SK-N-SH (cell line): ENCODE results near the gene MFSD12. TPM values are rescaled to one million over a fixed set of nuclear protein-coding genes. Genes with fewer than 3 reads are reported as not detected.
A peak's percentile ranks its signal among the peaks of the same experiment; 100 is the strongest.

Experiments
- CTCF ChIA-PET: fragments of 300-600, 350-600 bp; formaldehyde crosslinking; extraction: SDS; loops from one replicate; lab custom pipeline; 2021; lab: Yijun Ruan, JAX
- POLR2A ChIA-PET: fragments of 350-600 bp; sonication (Branson Sonifier 250); formaldehyde crosslinking; extraction: SDS; loops from one replicate; lab custom pipeline; 2020; ENCODE audit warnings: antibody characterized with exemption, inconsistent platforms; lab: Yijun Ruan, JAX
- DNase-seq: peaks from one replicate; pipeline ENCODE4 v3.0.0; 2012
- H2AFZ ChIP-seq: fragments of 200-600 bp; sonication (generic); 2 replicates; pipeline ENCODE4 v1.8.1; 2016; ENCODE audit warnings: antibody characterized with exemption, mild to moderate bottlenecking, low read depth
- H3F3A ChIP-seq: fragments of 200-600 bp; sonication (generic); replicated peaks from 2 replicates; pipeline ENCODE3; 2016; ENCODE audit warnings: antibody characterized with exemption, mild to moderate bottlenecking; ENCODE audit not compliant: insufficient read depth
- H3K27ac ChIP-seq, 2 experiments: fragments of 200-500 bp in 1 of 2; fragments of 200-600 bp in 1 of 2; sonication (Bioruptor generic) in 1 of 2; sonication (generic), shearing (Covaris generic) in 1 of 2; 2 replicates each; pipeline versions ENCODE4 v1.5.1 to v1.6.1; 2014 to 2016; ENCODE audit warnings: low read depth in 2 of 2, inconsistent platforms in 1 of 2, low read length in 1 of 2, mild to moderate bottlenecking in 1 of 2, mixed read lengths in 1 of 2
- H3K27me3 ChIP-seq: fragments of 200-600 bp; sonication (generic), shearing (Covaris generic); 2 replicates; pipeline ENCODE4 v1.6.1; 2016; ENCODE audit warnings: mixed run types; ENCODE audit not compliant: insufficient read depth
- H3K36me3 ChIP-seq, 2 experiments: fragments of 200-500 bp in 1 of 2; fragments of 200-600 bp in 1 of 2; sonication (Bioruptor generic) in 1 of 2; sonication (generic) in 1 of 2; replicated peaks in 1 of 2; 2 replicates each; pipeline versions ENCODE3 to v1.5.1; 2014 to 2016; ENCODE audit warnings: low read length in 1 of 2, mild to moderate bottlenecking in 1 of 2; ENCODE audit not compliant: insufficient read depth in 2 of 2, control insufficient read depth in 1 of 2
- H3K4me1 ChIP-seq, 2 experiments: fragments of 200-500 bp in 1 of 2; fragments of 200-600 bp in 1 of 2; sonication (Bioruptor generic) in 1 of 2; sonication (generic), shearing (Covaris generic) in 1 of 2; 2 replicates each; pipeline versions ENCODE4 v1.5.1 to v1.6.1; 2014 to 2016; ENCODE audit warnings: low read depth in 1 of 2, low read length in 1 of 2, mixed run types in 1 of 2; ENCODE audit not compliant: insufficient read depth in 2 of 2, control insufficient read depth in 1 of 2
- H3K4me2 ChIP-seq: fragments of 200-600 bp; sonication (generic), shearing (Covaris generic); 2 replicates; pipeline ENCODE4 v1.6.1; 2017; ENCODE audit warnings: mixed run types
- H3K4me3 ChIP-seq, 2 experiments: fragments of 200-500 bp in 1 of 2; fragments of 200-600 bp in 1 of 2; sonication (Bioruptor generic) in 1 of 2; sonication (generic), shearing (Covaris generic) in 1 of 2; 2 replicates each; pipeline versions ENCODE4 v1.5.1 to v1.8.1; 2014 to 2016; ENCODE audit warnings: low read depth in 2 of 2, inconsistent platforms in 1 of 2, low read length in 1 of 2, mild to moderate bottlenecking in 1 of 2, mixed read lengths in 1 of 2, moderate library complexity in 1 of 2
- H3K79me2 ChIP-seq: fragments of 200-600 bp; sonication (generic); 2 replicates; pipeline ENCODE4 v1.8.1; 2017; ENCODE audit warnings: mild to moderate bottlenecking; ENCODE audit not compliant: insufficient read depth
- H3K9ac ChIP-seq: fragments of 200-600 bp; sonication (generic); 2 replicates; pipeline ENCODE4 v1.6.1; 2017; ENCODE audit warnings: mixed run types
- H3K9me2 ChIP-seq: fragments of 200-600 bp; sonication (generic); 2 replicates; pipeline ENCODE4 v1.6.1; 2017; ENCODE audit warnings: mixed run types
- H3K9me3 ChIP-seq: fragments of 200-600 bp; sonication (generic); 2 replicates; pipeline ENCODE4 v1.6.1; 2017; ENCODE audit warnings: mixed run types, mild to moderate bottlenecking, moderate library complexity
- H4K20me1 ChIP-seq: fragments of 200-600 bp; sonication (generic); 2 replicates; pipeline ENCODE4 v1.6.1; 2017; ENCODE audit warnings: mild to moderate bottlenecking, mixed run types; ENCODE audit not compliant: insufficient read depth
- CHD2 ChIP-seq: fragments of 150-350 bp; IDR thresholded peaks from 2 replicates; pipeline ENCODE4 v1.6.1; 2018; ENCODE audit warnings: low read length; ENCODE audit not compliant: partially characterized antibody
- EP300 ChIP-seq, 2 experiments: IDR thresholded peaks; 2 replicates each; pipeline versions ENCODE4 v1.4.0 to v1.6.1; 2012; ENCODE audit warnings: borderline replicate concordance in 1 of 2, low read depth in 1 of 2, low read length in 1 of 2
- GABPA ChIP-seq: IDR thresholded peaks from 2 replicates; pipeline ENCODE4 v1.4.0; 2012; ENCODE audit warnings: low read depth, mild to moderate bottlenecking
- GATA2 ChIP-seq: sonication (generic); formaldehyde crosslinking; IDR thresholded peaks from 2 replicates; pipeline ENCODE4 v1.5.0; 2020; ENCODE audit warnings: mild to moderate bottlenecking, missing genetic modification reagents
- MEF2A ChIP-seq: IDR thresholded peaks from 2 replicates; pipeline ENCODE4 v1.4.0; 2012; ENCODE audit warnings: low read depth, borderline replicate concordance
- MXI1 ChIP-seq: IDR thresholded peaks from 2 replicates; pipeline ENCODE4 v1.6.1; 2012; ENCODE audit warnings: mild to moderate bottlenecking, low read depth, low read length, improper control_type of control experiment
- NRF1 ChIP-seq: IDR thresholded peaks from 2 replicates; pipeline ENCODE4 v1.6.1; 2012; ENCODE audit warnings: low read depth, mild to moderate bottlenecking, low read length
- POLR2AphosphoS5 ChIP-seq: IDR thresholded peaks from 2 replicates; pipeline ENCODE4 v1.6.1; 2012; ENCODE audit warnings: low read depth, low read length
- RCOR1 ChIP-seq: fragments of 150-350 bp; IDR thresholded peaks from 2 replicates; pipeline ENCODE4 v1.6.1; 2017; ENCODE audit warnings: antibody characterized with exemption, low read length
- RFX5 ChIP-seq: IDR thresholded peaks from 2 replicates; pipeline ENCODE4 v1.6.1; 2012; ENCODE audit warnings: mild to moderate bottlenecking, improper control_type of control experiment, low read length
- SIN3A ChIP-seq: IDR thresholded peaks from 2 replicates; pipeline ENCODE4 v1.6.1; 2012; ENCODE audit warnings: low read depth, mild to moderate bottlenecking, low read length, moderate library complexity, borderline replicate concordance
- TAF1 ChIP-seq: IDR thresholded peaks from 2 replicates; pipeline ENCODE4 v1.6.1; 2012; ENCODE audit warnings: low read depth, mild to moderate bottlenecking, low read length, moderate library complexity, borderline replicate concordance
- YY1 ChIP-seq: IDR thresholded peaks from 2 replicates; pipeline ENCODE4 v1.4.0; 2012; ENCODE audit warnings: low read depth, mild to moderate bottlenecking
- WGBS: methylation state at CpG from one replicate; pipeline ENCODE4 v1.1.6; 2017; ENCODE audit warnings: low lambda C conversion rate; 5-methylcytosine and 5-hydroxymethylcytosine counted together
- polyA plus RNA-seq, 3 experiments: library from polyadenylated mRNA; depleted of rRNA; stranded (reverse); fragments of >200 nt; gene quantifications; 2 replicates each; pipeline ENCODE4 v1.2.3, GENCODE V29; 2012
- TF ChIP-seq, protein P1 (sequence below): IDR thresholded peaks from 2 replicates; pipeline ENCODE4 v1.6.1; 2012; ENCODE audit warnings: mild to moderate bottlenecking, low read depth, low read length, moderate library complexity
- TF ChIP-seq, protein P2 (sequence below): fragments of 150-350 bp; IDR thresholded peaks from 2 replicates; pipeline ENCODE4 v1.6.1; 2017; ENCODE audit warnings: antibody characterized with exemption, low read length, low read depth, borderline replicate concordance
- TF ChIP-seq, protein P3 (sequence below): IDR thresholded peaks from 2 replicates; pipeline ENCODE4 v1.4.0; 2012; ENCODE audit warnings: low read depth
- TF ChIP-seq, protein P4 (sequence below): IDR thresholded peaks from 2 replicates; pipeline ENCODE4 v1.4.0; 2012; ENCODE audit warnings: low read depth, borderline replicate concordance
- TF ChIP-seq, protein P5 (sequence below): IDR thresholded peaks from 2 replicates; pipeline ENCODE4; 2012

Gene MFSD12
- polyA plus RNA-seq, 1 of the 3 experiments (the other 2 are of a cell fraction) = 53.3 TPM

DNA sequence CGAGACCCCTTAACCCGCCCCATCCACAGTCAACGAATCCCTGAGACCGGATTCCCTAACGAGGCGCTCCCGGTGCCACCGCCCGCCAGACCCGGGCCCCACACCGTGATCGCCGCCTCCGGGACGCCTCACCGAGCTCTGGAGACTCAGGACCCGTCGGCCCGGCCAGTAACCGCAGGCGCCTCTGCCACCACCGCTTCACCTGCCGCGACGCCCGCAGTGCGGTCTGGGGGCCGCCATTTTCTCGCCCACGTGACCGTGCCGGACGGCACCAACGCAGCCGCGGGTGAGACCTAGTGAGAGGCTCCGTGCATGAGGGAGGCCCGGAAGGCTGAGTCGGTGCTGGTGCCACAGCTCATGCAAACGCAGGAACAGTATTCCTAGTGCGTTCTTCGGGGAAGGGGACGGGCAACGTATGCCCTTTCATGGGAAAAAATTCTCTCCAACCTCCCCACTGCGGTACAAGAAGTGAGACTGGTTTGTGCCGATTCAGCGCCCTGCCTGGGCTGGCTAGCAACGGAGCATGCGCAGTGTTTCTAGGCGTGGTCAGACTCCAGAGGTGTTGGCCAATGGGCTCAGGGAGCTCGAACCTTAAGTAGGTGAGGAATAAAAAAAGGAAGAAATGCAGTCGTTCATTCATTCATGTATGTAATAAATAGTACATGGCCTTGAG is 56.8 kb downstream of the MFSD12 start, which contains the start of gene DOHH:
Gene DOHH (minus strand): TSS at position 246 of the 673 bp plus-strand sequence. CDS start 3,860 bp downstream, outside the sequence.
- peaks cover 8% of the 10 kb centered on the region for H3F3A ChIP-seq
- H2AFZ ChIP-seq = peak within 1 kb of the TSS; percentile 87
- peak within 1 kb of the TSS; percentile 96 for H3K4me2 ChIP-seq
- H3K4me3 ChIP-seq = peak within 1 kb of the TSS; percentile 78 to 96
- no peaks in the 10 kb centered on the region for H3K9me2 ChIP-seq
- POLR2A ChIA-PET = interaction anchor here (1.4 to 1.5 kb wide), 2 partner anchors 10 to 225 kb away, joined by 3 to 4 read pairs; no protein-coding TSS in a partner anchor
- CTCF ChIA-PET = interaction anchor here (1.0 to 4.2 kb wide), 7 partner anchors 11 to 226 kb away, joined by 3 to 22 read pairs (median 4); no protein-coding TSS in a partner anchor
- no peaks in the 10 kb centered on the region for H4K20me1 ChIP-seq
- H3K27me3 ChIP-seq = no peaks in the 10 kb centered on the region
- WGBS = 2% methylated on average over 8 of the region's 52 CpGs
- H3K9ac ChIP-seq = peak within 1 kb of the TSS; percentile 96
- DNase-seq = peak; percentile 96
- peaks cover 2 to 3% of the 10 kb centered on the region in 2 experiments for H3K36me3 ChIP-seq
- no peaks in the 10 kb centered on the region for H3K9me3 ChIP-seq
- TF ChIP-seq EP300 (IDR thresholded peaks at IDR 0.05; ENCODE audit: borderline replicate concordance in 1 of 2, low read depth in 1 of 2, low read length in 1 of 2) (peak in 1 of 2 experiments; percentile 46; a peak in 1 of 4 replicates), POLR2AphosphoS5 (peak; percentile 60), SIN3A (peak; percentile 74; the same call in 1 of the 2 replicates), CHD2 (no peak), NRF1 (peak; percentile 84), MEF2A (no peak), RCOR1 (no peak), TAF1 (peak; percentile 99), MXI1 (peak; percentile 96), GATA2 (CRISPR knock-in tag) (no peak), YY1 (peak; percentile 98), GABPA (no peak), RFX5 (peak; percentile 92)
- TF ChIP-seq, protein P1, sequence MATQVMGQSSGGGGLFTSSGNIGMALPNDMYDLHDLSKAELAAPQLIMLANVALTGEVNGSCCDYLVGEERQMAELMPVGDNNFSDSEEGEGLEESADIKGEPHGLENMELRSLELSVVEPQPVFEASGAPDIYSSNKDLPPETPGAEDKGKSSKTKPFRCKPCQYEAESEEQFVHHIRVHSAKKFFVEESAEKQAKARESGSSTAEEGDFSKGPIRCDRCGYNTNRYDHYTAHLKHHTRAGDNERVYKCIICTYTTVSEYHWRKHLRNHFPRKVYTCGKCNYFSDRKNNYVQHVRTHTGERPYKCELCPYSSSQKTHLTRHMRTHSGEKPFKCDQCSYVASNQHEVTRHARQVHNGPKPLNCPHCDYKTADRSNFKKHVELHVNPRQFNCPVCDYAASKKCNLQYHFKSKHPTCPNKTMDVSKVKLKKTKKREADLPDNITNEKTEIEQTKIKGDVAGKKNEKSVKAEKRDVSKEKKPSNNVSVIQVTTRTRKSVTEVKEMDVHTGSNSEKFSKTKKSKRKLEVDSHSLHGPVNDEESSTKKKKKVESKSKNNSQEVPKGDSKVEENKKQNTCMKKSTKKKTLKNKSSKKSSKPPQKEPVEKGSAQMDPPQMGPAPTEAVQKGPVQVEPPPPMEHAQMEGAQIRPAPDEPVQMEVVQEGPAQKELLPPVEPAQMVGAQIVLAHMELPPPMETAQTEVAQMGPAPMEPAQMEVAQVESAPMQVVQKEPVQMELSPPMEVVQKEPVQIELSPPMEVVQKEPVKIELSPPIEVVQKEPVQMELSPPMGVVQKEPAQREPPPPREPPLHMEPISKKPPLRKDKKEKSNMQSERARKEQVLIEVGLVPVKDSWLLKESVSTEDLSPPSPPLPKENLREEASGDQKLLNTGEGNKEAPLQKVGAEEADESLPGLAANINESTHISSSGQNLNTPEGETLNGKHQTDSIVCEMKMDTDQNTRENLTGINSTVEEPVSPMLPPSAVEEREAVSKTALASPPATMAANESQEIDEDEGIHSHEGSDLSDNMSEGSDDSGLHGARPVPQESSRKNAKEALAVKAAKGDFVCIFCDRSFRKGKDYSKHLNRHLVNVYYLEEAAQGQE = peak; percentile 60
- TF ChIP-seq, protein P2, sequence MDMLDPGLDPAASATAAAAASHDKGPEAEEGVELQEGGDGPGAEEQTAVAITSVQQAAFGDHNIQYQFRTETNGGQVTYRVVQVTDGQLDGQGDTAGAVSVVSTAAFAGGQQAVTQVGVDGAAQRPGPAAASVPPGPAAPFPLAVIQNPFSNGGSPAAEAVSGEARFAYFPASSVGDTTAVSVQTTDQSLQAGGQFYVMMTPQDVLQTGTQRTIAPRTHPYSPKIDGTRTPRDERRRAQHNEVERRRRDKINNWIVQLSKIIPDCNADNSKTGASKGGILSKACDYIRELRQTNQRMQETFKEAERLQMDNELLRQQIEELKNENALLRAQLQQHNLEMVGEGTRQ = peak; percentile 84
- TF ChIP-seq, protein P3, sequence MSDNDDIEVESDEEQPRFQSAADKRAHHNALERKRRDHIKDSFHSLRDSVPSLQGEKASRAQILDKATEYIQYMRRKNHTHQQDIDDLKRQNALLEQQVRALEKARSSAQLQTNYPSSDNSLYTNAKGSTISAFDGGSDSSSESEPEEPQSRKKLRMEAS = peak; percentile 97
- TF ChIP-seq, protein P4, sequence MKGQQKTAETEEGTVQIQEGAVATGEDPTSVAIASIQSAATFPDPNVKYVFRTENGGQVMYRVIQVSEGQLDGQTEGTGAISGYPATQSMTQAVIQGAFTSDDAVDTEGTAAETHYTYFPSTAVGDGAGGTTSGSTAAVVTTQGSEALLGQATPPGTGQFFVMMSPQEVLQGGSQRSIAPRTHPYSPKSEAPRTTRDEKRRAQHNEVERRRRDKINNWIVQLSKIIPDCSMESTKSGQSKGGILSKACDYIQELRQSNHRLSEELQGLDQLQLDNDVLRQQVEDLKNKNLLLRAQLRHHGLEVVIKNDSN = peak; percentile 100
- TF ChIP-seq, protein P5, sequence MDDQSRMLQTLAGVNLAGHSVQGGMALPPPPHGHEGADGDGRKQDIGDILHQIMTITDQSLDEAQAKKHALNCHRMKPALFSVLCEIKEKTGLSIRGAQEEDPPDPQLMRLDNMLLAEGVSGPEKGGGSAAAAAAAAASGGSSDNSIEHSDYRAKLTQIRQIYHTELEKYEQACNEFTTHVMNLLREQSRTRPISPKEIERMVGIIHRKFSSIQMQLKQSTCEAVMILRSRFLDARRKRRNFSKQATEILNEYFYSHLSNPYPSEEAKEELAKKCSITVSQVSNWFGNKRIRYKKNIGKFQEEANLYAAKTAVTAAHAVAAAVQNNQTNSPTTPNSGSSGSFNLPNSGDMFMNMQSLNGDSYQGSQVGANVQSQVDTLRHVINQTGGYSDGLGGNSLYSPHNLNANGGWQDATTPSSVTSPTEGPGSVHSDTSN = no peak
- H3K4me1 ChIP-seq = peaks cover 10 to 12% of the 10 kb centered on the region in 2 experiments; a peak in 2 of 4 replicates
- H3K79me2 ChIP-seq = peaks cover 32% of the 10 kb centered on the region
- peak within 1 kb of the TSS; percentile 86 to 97 for H3K27ac ChIP-seq
